Esophagus squamous epithelium (tissue), 4 donors: ENCODE data around the gene SHCBP1.

ENCODE experiments used
- POLR2A ChIP-seq, 4 donors: fragments of 450-650 bp; IDR thresholded peaks; one replicate each; pipeline ENCODE4 v1.6.1; 2017; ENCODE audit warnings: antibody characterized with exemption in 4 of 4, mild to moderate bottlenecking in 4 of 4, moderate library complexity in 3 of 4
- TF ChIP-seq, protein P1 (sequence below), 6 experiments: fragments of 450-650 bp in 4 of 6; fragments of 200-600 bp in 2 of 6; sonication (generic) in 2 of 6; IDR thresholded peaks; one replicate each; pipeline ENCODE4 v1.5.1; 2016 to 2019; ENCODE audit warnings: antibody characterized with exemption in 6 of 6, mild to moderate bottlenecking in 4 of 6, moderate library complexity in 4 of 6

DNA sequence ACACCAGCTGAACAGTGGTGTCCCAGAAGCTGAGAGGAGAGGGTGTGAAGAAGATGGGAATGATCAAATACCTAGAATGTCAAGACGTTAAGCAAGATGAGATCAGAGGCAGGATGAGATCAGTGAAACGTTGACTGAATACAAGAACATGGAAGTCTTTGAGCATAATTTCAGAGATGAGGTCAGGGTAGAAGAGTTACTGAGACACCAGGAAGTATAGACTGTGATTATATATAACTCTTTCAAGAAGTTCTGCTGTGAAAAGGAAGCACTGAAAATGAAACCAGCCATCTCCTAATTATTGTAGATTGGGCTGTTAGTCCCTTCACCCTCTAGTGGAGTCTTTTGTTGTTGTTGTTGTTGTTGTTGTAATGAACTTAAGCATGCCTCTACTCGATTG, 9.1 kb downstream of the SHCBP1 start:
- TF ChIP-seq POLR2A (IDR thresholded peaks at IDR 0.05), result no peak
- TF ChIP-seq, protein P1, sequence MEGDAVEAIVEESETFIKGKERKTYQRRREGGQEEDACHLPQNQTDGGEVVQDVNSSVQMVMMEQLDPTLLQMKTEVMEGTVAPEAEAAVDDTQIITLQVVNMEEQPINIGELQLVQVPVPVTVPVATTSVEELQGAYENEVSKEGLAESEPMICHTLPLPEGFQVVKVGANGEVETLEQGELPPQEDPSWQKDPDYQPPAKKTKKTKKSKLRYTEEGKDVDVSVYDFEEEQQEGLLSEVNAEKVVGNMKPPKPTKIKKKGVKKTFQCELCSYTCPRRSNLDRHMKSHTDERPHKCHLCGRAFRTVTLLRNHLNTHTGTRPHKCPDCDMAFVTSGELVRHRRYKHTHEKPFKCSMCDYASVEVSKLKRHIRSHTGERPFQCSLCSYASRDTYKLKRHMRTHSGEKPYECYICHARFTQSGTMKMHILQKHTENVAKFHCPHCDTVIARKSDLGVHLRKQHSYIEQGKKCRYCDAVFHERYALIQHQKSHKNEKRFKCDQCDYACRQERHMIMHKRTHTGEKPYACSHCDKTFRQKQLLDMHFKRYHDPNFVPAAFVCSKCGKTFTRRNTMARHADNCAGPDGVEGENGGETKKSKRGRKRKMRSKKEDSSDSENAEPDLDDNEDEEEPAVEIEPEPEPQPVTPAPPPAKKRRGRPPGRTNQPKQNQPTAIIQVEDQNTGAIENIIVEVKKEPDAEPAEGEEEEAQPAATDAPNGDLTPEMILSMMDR (IDR thresholded peaks at IDR 0.05), result no peak
